Tibial nerve (tissue), 4 donors: ENCODE data around the gene RAB6B. TPM values are rescaled to one million over a fixed set of nuclear protein-coding genes. Genes with fewer than 3 reads are reported as not detected.

ENCODE experiments used
- DNase-seq, 2 donors: peaks; one replicate each; pipeline ENCODE4 v3.0.0-alpha.2; 2019; ENCODE audit warnings: low spot score in 2 of 2
- H3K27ac ChIP-seq, 4 donors: fragments of 200-600 bp; sonication (generic) in 3 of 4; one replicate each; pipeline ENCODE4 v1.5.1; 2017 to 2019; ENCODE audit warnings: mild to moderate bottlenecking in 1 of 4
- H3K27me3 ChIP-seq, 2 donors: fragments of 200-600 bp; sonication (generic) in 1 of 2; one replicate each; pipeline versions ENCODE4 v1.5.1 to v1.6.0; 2017 to 2019
- H3K36me3 ChIP-seq, 3 donors: fragments of 200-600 bp; sonication (generic); one replicate each; pipeline ENCODE4 v1.5.1; 2018 to 2019
- H3K4me1 ChIP-seq, 4 donors: fragments of 200-600 bp; sonication (generic) in 3 of 4; one replicate each; pipeline ENCODE4 v1.5.1; 2017 to 2019
- H3K4me3 ChIP-seq, 4 donors: fragments of 200-600 bp; sonication (generic) in 3 of 4; one replicate each; pipeline ENCODE4 v1.5.1; 2017 to 2019; ENCODE audit warnings: mild to moderate bottlenecking in 1 of 4, moderate library complexity in 1 of 4
- H3K9me3 ChIP-seq, 4 donors: fragments of 200-600 bp; sonication (generic) in 3 of 4; one replicate each; pipeline ENCODE4 v1.5.1; 2017 to 2019
- CTCF ChIP-seq, 5 experiments: fragments of 200-600 bp in 3 of 5; fragments of 450-650 bp in 2 of 5; sonication (generic) in 3 of 5; IDR thresholded peaks; one replicate each; pipeline ENCODE4 v1.5.1; 2016 to 2019; ENCODE audit warnings: antibody characterized with exemption in 5 of 5, mild to moderate bottlenecking in 3 of 5, moderate library complexity in 2 of 5
- EP300 ChIP-seq, 2 donors: sonication (generic); formaldehyde crosslinking; IDR thresholded peaks; one replicate each; pipeline ENCODE4 v1.6.1; 2017; ENCODE audit warnings: antibody characterized with exemption in 2 of 2, mild to moderate bottlenecking in 1 of 2
- POLR2A ChIP-seq, 2 donors: fragments of 450-650 bp; IDR thresholded peaks; one replicate each; pipeline ENCODE4 v1.6.1; 2017; ENCODE audit warnings: antibody characterized with exemption in 2 of 2, mild to moderate bottlenecking in 2 of 2, moderate library complexity in 2 of 2
- WGBS, 2 donors: methylation state at CpG; one replicate each; pipeline ENCODE4 v1.1.5; 2018; 5-methylcytosine and 5-hydroxymethylcytosine counted together
- total RNA-seq, 4 donors: library from RNA; depleted of rRNA; stranded (reverse); fragments of >200 nt; gene quantifications; one replicate each; pipeline ENCODE4 v1.1.0, GENCODE V29; 2016

Gene RAB6B
- total RNA-seq, 4 donors from 2014 or later: 1.4 to 3.6 (median 2.0) TPM

GRCh38 chr3:133880287-133880686 is 15.4 kb downstream of the RAB6B start:
- 84 to 91% methylated on average over 5 of the region's 5 CpGs for WGBS, 2 donors
- DNase-seq: no peak
- Histone ChIP-seq H3K9me3 (peaks cover 0 to 17% (median 2%) of the 10 kb centered on the region in 4 donors), H3K27me3 (no peaks in the 10 kb centered on the region), H3K36me3 (no peaks in the 10 kb centered on the region), H3K4me3 (no peak overlapping the region), H3K4me1 (peaks cover 0 to 15% (median 2%) of the 10 kb centered on the region in 4 donors), H3K27ac (no peak overlapping the region)
- TF ChIP-seq CTCF (IDR thresholded peaks at IDR 0.05) (no peak), EP300 (IDR thresholded peaks at IDR 0.05) (no peak), POLR2A (IDR thresholded peaks at IDR 0.05) (no peak)

GRCh38 chr3:133878518-133878917 is 17.2 kb downstream of the RAB6B start:
- 94 to 95% methylated on average over 3 of the region's 3 CpGs for WGBS, 2 donors
- H3K4me1 ChIP-seq: peaks cover 0 to 7% (median 1%) of the 10 kb centered on the region in 4 donors
- no peaks in the 10 kb centered on the region for H3K36me3 ChIP-seq
- H3K27ac ChIP-seq: no peak overlapping the region
- peaks cover 0 to 17% (median 2%) of the 10 kb centered on the region in 4 donors for H3K9me3 ChIP-seq
- H3K27me3 ChIP-seq: no peaks in the 10 kb centered on the region
- no peak overlapping the region for H3K4me3 ChIP-seq
- TF ChIP-seq POLR2A (IDR thresholded peaks at IDR 0.05) (no peak), EP300 (IDR thresholded peaks at IDR 0.05) (no peak), CTCF (IDR thresholded peaks at IDR 0.05) (no peak)
- no peak for DNase-seq

GRCh38 chr3:133877221-133877620 is 18.5 kb downstream of the RAB6B start:
- no peak overlapping the region for H3K4me3 ChIP-seq
- H3K27me3 ChIP-seq: no peaks in the 10 kb centered on the region
- TF ChIP-seq CTCF (IDR thresholded peaks at IDR 0.05) (no peak), POLR2A (IDR thresholded peaks at IDR 0.05) (no peak), EP300 (IDR thresholded peaks at IDR 0.05) (no peak)
- H3K36me3 ChIP-seq: no peaks in the 10 kb centered on the region
- no peaks in the 10 kb centered on the region for H3K4me1 ChIP-seq
- H3K9me3 ChIP-seq: peaks cover 0 to 17% (median 2%) of the 10 kb centered on the region in 4 donors
- DNase-seq: no peak
- WGBS, 2 donors: 82 to 83% methylated on average over 2 of the region's 2 CpGs
- no peak overlapping the region for H3K27ac ChIP-seq

GRCh38 chr3:133874761-133875438 is 20.8 kb downstream of the RAB6B start:
- DNase-seq: no peak
- H3K27ac ChIP-seq: no peak overlapping the region
- H3K36me3 ChIP-seq: no peaks in the 10 kb centered on the region
- TF ChIP-seq CTCF (IDR thresholded peaks at IDR 0.05) (no peak), POLR2A (IDR thresholded peaks at IDR 0.05) (no peak), EP300 (IDR thresholded peaks at IDR 0.05) (no peak)
- H3K9me3 ChIP-seq: peaks cover 0 to 17% (median 2%) of the 10 kb centered on the region in 4 donors
- no peaks in the 10 kb centered on the region for H3K4me1 ChIP-seq
- 77 to 78% methylated on average over 8 of the region's 8 CpGs for WGBS, 2 donors
- no peak overlapping the region for H3K4me3 ChIP-seq
- H3K27me3 ChIP-seq: no peaks in the 10 kb centered on the region

- no peak for DNase-seq
- H3K4me1 ChIP-seq: no peaks in the 10 kb centered on the region
- no peaks in the 10 kb centered on the region for H3K36me3 ChIP-seq
- TF ChIP-seq POLR2A (IDR thresholded peaks at IDR 0.05) (no peak), EP300 (IDR thresholded peaks at IDR 0.05) (no peak), CTCF (IDR thresholded peaks at IDR 0.05) (no peak)
- H3K27ac ChIP-seq: no peak overlapping the region
- no peak overlapping the region for H3K4me3 ChIP-seq
- H3K27me3 ChIP-seq: no peaks in the 10 kb centered on the region
- H3K9me3 ChIP-seq: peaks cover 0 to 18% (median 2%) of the 10 kb centered on the region in 4 donors
- WGBS, 2 donors: 81% methylated on average over 1 of the region's 1 CpG
Measured at GRCh38 chr3:133874344-133874743, 21.3 kb downstream of the RAB6B start.
